Activated T-helper 1 cell treated with anti-CD3 and anti-CD28 coated beads, Interleukin-12 subunit alpha, Interleukin-12 subunit beta, Interleukin-2, Interleukin-4 antibody, amounts not matched to agents 30 ng/mL and 10 ng/mL and 1 ng/mL, durations not matched to agents 14 hours and 24 hours and 36 hours (primary cell): ENCODE measurements around the gene KRT2. TPM values are rescaled to one million over a fixed set of nuclear protein-coding genes. Genes with fewer than 3 reads are reported as not detected.
A peak's percentile ranks its signal among the peaks of the same experiment; 100 is the strongest.

ENCODE experiments used
- DNase-seq: peaks from one replicate; pipeline ENCODE4 v3.0.0; 2021; ENCODE audit warnings: low spot score
- H3K27ac Mint-ChIP-seq: one replicate; pipeline ENCODE4 v1.8.0; 2021; ENCODE audit warnings: mild to moderate bottlenecking, mixed read lengths
- H3K27me3 Mint-ChIP-seq: one replicate; pipeline ENCODE4 v1.8.0; 2022; ENCODE audit warnings: mild to moderate bottlenecking, moderate library complexity, mixed read lengths; ENCODE audit not compliant: insufficient read depth
- H3K36me3 Mint-ChIP-seq: one replicate; pipeline ENCODE4 v1.8.0; 2021; ENCODE audit warnings: low read depth, mixed read lengths
- H3K4me1 Mint-ChIP-seq: one replicate; pipeline ENCODE4 v1.8.0; 2021; ENCODE audit warnings: low read depth, mixed read lengths
- H3K4me3 Mint-ChIP-seq: one replicate; pipeline ENCODE4 v1.8.0; 2021; ENCODE audit warnings: mild to moderate bottlenecking, moderate library complexity, mixed read lengths
- H3K9me3 Mint-ChIP-seq: one replicate; pipeline ENCODE4 v1.8.0; 2021; ENCODE audit warnings: mixed read lengths
- intact Hi-C: fragments of 100-400 bp; cut with micrococcal nuclease; formaldehyde crosslinking; loops from one replicate; pipeline ENCODE4 v1.15.1; 2024
- total RNA-seq: library from RNA; stranded (reverse); gene quantifications from 2 replicates; pipeline ENCODE4 v1.2.3, GENCODE V29; 2022

Gene KRT2
- total RNA-seq = not detected in 2 replicates

DNA sequence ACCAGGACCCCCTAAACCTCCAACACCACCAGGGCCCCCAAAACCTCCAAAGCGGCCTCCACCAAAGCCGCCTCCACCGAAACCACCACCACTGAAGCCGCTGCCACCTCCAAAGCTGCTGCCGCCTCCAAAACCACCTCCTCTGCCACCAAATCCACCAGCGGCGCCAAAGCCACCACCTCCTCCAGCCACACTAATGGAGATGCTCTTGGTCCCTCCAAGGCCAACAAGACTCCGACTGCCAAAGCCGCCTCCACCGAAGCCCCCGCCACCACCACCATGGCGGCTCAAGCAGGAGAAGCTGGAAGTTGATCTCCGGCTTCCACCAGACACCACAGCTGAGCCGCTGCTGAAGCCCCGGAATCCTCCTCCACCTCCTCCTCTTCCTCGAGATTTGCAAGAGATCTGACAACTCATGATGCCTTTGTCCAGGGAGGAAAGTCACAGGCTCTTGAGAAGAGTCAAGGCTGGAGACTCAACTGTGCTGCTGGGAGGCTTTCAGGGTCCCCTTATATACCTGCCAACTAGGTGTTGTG is at the start of gene KRT2:
TSS of gene KRT2 (minus strand) at position 486 of the 536 bp plus-strand sequence. CDS start at position 417, 69 bp downstream.
- no peak within 1 kb of the TSS for H3K4me3 Mint-ChIP-seq
- intact Hi-C loops = no loop called here
- H3K27ac Mint-ChIP-seq = no peak within 1 kb of the TSS
- H3K36me3 Mint-ChIP-seq = no peaks in the 10 kb centered on the region
- DNase-seq = no peak
- H3K4me1 Mint-ChIP-seq = peaks cover 26% of the 10 kb centered on the region
- peaks cover 4% of the 10 kb centered on the region for H3K9me3 Mint-ChIP-seq
- H3K27me3 Mint-ChIP-seq = peaks cover 21% of the 10 kb centered on the region

DNA sequence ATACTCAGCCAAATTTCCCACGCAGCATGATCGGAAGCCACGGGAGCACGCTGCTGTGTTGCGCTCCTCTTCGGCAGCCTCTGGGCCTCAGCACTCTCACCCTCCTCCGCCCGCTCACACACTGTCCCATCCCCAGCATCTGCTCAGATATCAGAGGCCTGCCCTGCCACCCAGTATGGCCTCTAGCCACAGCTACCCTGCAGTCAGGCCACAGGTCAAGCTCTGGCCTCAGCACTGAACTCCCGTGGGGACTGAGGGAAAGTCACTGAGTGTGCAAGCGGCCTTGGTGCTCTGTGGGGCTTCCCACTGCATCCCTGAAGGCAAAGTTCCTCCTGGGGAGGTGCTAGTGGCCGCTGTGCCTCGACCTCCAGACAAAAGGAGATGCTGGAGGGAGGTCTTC is 49.3 kb upstream of the KRT2 start:
- intact Hi-C loops = no loop called here
- H3K4me3 Mint-ChIP-seq = no peak overlapping the region
- DNase-seq = no peak
- no peaks in the 10 kb centered on the region for H3K36me3 Mint-ChIP-seq
- no peaks in the 10 kb centered on the region for H3K4me1 Mint-ChIP-seq
- H3K27me3 Mint-ChIP-seq = peaks cover 14% of the 10 kb centered on the region
- no peaks in the 10 kb centered on the region for H3K9me3 Mint-ChIP-seq
- no peak overlapping the region for H3K27ac Mint-ChIP-seq

- Mint-ChIP-seq H3K4me1 (no peaks in the 10 kb centered on the region), H3K27ac (no peak overlapping the region), H3K27me3 (peaks cover 24% of the 10 kb centered on the region), H3K4me3 (no peak overlapping the region), H3K9me3 (no peaks in the 10 kb centered on the region), H3K36me3 (no peaks in the 10 kb centered on the region)
- DNase-seq = no peak
- intact Hi-C loops = no loop called here
Measured at GRCh38 chr12:52699960-52700359, 47.9 kb upstream of the KRT2 start.

DNA sequence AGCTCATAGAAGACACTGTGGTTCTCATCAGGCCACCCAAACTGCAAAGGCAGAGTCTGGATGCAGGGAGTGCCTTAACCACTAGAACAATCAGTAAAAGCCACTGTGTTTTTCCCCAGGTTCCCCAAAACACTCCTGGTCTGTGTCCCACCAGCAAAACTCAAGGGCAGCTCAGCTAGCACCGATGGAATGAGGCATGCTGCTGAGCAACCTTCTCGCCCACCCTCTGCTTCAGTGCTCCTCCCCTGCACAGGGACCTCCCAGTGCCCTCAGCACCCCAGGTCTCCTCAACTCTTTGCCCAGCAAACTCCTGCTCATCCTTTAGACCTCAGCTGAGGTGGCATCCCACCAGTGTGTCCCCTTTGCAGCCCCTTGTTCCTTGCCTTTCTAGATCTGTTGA is 47.4 kb upstream of the KRT2 start:
- peaks cover 26% of the 10 kb centered on the region for H3K27me3 Mint-ChIP-seq
- intact Hi-C loops = no loop called here
- H3K9me3 Mint-ChIP-seq = no peaks in the 10 kb centered on the region
- no peaks in the 10 kb centered on the region for H3K36me3 Mint-ChIP-seq
- H3K27ac Mint-ChIP-seq = no peak overlapping the region
- H3K4me1 Mint-ChIP-seq = no peaks in the 10 kb centered on the region
- no peak overlapping the region for H3K4me3 Mint-ChIP-seq
- no peak for DNase-seq

GRCh38 chr12:52698651-52699340 is 46.8 kb upstream of the KRT2 start:
- Mint-ChIP-seq H3K27me3 (peaks cover 26% of the 10 kb centered on the region), H3K4me1 (no peaks in the 10 kb centered on the region), H3K36me3 (no peaks in the 10 kb centered on the region), H3K27ac (no peak overlapping the region), H3K9me3 (no peaks in the 10 kb centered on the region), H3K4me3 (no peak overlapping the region)
- DNase-seq = no peak
- intact Hi-C loops = no loop called here

DNA sequence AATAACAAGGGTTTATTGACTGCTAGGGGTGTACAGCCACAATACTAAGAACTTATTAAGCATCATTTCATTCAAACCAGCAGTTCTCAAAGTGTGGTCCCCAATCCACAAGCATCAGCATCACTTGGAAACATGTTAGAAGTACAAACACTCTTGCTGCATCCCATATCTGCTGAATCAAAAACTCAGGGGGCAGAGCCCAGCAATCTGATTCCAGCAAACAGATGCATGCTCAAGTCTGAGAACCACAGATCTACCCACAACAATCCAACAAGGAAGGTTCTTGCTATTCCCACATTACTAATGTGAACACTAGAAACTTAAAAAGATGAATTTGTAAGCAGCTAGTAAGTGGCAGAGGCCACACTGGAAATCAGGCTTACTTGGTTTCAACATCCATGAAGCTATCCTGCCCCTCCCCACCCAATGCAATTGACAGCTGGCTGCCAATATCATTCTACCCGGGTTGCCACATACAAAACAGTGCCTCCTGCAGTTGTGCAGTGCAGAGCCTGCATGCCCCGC is 45.1 kb upstream of the KRT2 start:
- Mint-ChIP-seq H3K9me3 (no peaks in the 10 kb centered on the region), H3K36me3 (no peaks in the 10 kb centered on the region), H3K4me1 (no peaks in the 10 kb centered on the region), H3K27ac (no peak overlapping the region), H3K4me3 (no peak overlapping the region), H3K27me3 (peaks cover 35% of the 10 kb centered on the region)
- DNase-seq = no peak
- intact Hi-C loops = no loop called here

DNA sequence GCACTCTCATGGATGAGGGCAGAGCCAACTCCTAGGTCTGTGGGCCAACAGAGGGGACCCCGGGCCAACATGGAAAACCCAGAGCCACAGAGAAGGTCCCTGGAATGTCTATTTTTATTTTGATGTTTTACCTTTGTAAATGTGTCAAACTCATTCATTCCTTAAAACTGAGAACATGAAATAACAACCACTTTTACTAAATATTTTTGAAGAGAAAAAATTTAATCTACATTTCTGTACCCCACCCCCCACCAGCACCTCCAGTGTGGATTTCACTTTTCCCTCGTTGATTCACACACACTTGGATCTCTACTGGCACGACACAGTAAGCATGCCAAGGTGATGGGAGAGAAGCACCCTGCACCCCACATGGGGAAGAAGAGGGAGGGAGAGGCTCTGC is 44.6 kb upstream of the KRT2 start:
- intact Hi-C loops = no loop called here
- DNase-seq = no peak
- Mint-ChIP-seq H3K27ac (no peak overlapping the region), H3K36me3 (no peaks in the 10 kb centered on the region), H3K27me3 (peaks cover 40% of the 10 kb centered on the region), H3K9me3 (no peaks in the 10 kb centered on the region), H3K4me1 (peaks cover 4% of the 10 kb centered on the region), H3K4me3 (no peak overlapping the region)

GRCh38 chr12:52695039-52695438 is 43.0 kb upstream of the KRT2 start:
- Mint-ChIP-seq H3K4me1 (peaks cover 14% of the 10 kb centered on the region), H3K9me3 (no peaks in the 10 kb centered on the region), H3K36me3 (no peaks in the 10 kb centered on the region), H3K4me3 (no peak overlapping the region), H3K27me3 (peaks cover 46% of the 10 kb centered on the region), H3K27ac (no peak overlapping the region)
- DNase-seq = no peak
- intact Hi-C loops = no loop called here

DNA sequence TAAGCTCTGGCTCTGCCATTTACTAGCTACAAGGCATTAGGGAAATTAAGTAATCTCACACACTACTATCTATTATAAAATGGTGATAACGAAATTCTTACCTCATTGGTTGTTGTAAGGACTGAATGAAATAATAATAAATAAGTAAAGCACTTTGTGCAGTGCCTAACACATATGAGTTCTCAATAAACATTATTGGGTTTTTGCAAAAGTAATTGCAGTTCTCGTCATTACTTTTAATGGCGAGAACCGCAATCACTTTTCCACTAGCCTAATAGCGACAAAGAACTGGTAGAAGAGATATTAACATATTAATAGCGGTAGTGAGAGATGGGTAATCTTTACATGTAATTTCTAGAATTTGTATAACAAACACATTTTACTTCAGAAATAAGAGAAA is 42.1 kb upstream of the KRT2 start:
- Mint-ChIP-seq H3K27me3 (peaks cover 47% of the 10 kb centered on the region), H3K4me1 (peaks cover 14% of the 10 kb centered on the region), H3K9me3 (no peaks in the 10 kb centered on the region), H3K27ac (no peak overlapping the region), H3K36me3 (no peaks in the 10 kb centered on the region), H3K4me3 (no peak overlapping the region)
- no peak for DNase-seq
- intact Hi-C loops = loop anchor here (5.0 kb wide), 1 partner anchor 112 kb away; no protein-coding TSS in a partner anchor

DNA sequence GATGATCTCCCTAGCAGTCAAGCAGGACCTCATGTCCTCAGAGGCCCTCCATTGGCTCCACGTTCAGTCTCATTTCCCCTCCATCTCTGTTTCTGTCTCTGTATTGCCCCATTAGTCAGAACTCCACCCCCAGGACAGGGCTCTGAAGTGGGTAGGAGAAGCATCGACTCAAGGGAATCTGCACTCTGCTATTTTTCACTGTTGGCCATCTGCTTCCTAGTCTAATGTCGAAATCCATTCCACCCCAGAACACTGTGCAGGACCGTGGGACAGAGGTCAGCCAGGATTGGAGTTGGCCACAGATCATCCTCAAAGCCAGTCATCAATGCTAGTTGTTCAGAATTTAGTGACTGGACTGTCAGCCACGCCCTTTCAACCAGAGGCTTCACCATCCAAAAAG is 41.2 kb upstream of the KRT2 start:
- Mint-ChIP-seq H3K4me1 (peaks cover 14% of the 10 kb centered on the region), H3K9me3 (no peaks in the 10 kb centered on the region), H3K27me3 (peaks cover 55% of the 10 kb centered on the region), H3K36me3 (no peaks in the 10 kb centered on the region), H3K4me3 (no peak overlapping the region), H3K27ac (no peak overlapping the region)
- DNase-seq = no peak
- intact Hi-C loops = loop anchor here (5.0 kb wide), 1 partner anchor 111 kb away; no protein-coding TSS in a partner anchor

DNA sequence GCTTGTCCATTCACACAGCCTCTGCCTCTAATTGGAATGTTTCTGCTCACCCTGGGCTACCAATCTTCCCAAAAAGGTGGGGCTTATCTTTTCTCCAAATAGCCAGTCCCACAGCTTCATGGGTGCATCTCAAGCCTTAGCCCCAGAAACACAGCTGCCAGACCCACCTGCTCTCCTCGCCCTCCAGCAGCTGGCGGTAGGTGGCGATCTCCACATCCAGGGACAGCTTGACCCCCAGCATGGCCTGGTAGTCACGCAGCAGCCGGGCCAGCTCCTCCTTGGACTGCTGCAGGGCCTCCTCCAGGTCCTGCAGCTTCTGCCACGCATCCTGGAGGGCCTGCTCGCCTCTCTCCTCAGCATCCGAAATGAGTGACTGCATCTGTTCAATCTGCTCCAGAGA is 40.2 kb upstream of the KRT2 start:
- no peak overlapping the region for H3K27ac Mint-ChIP-seq
- intact Hi-C loops = loop anchor here (5.0 kb wide), 1 partner anchor 110 kb away; no protein-coding TSS in a partner anchor
- H3K9me3 Mint-ChIP-seq = no peaks in the 10 kb centered on the region
- H3K4me3 Mint-ChIP-seq = no peak overlapping the region
- peaks cover 14% of the 10 kb centered on the region for H3K4me1 Mint-ChIP-seq
- peaks cover 62% of the 10 kb centered on the region for H3K27me3 Mint-ChIP-seq
- H3K36me3 Mint-ChIP-seq = no peaks in the 10 kb centered on the region
- DNase-seq = no peak

- Mint-ChIP-seq H3K9me3 (no peaks in the 10 kb centered on the region), H3K36me3 (no peaks in the 10 kb centered on the region), H3K27me3 (peaks cover 63% of the 10 kb centered on the region), H3K27ac (no peak overlapping the region), H3K4me1 (peaks cover 14% of the 10 kb centered on the region), H3K4me3 (no peak overlapping the region)
- intact Hi-C loops = loop anchor here (5.0 kb wide), 1 partner anchor 109 kb away; no protein-coding TSS in a partner anchor
- DNase-seq = no peak
Measured at GRCh38 chr12:52691841-52692150, 39.8 kb upstream of the KRT2 start.

GRCh38 chr12:52691076-52691840 is 39.2 kb upstream of the KRT2 start:
- Mint-ChIP-seq H3K27me3 (peaks cover 61% of the 10 kb centered on the region), H3K36me3 (no peaks in the 10 kb centered on the region), H3K4me1 (peaks cover 14% of the 10 kb centered on the region), H3K9me3 (no peaks in the 10 kb centered on the region), H3K4me3 (peak overlapping the region; percentile 58), H3K27ac (no peak overlapping the region)
- intact Hi-C loops = loop anchor here (5.0 kb wide), 1 partner anchor 109 kb away; no protein-coding TSS in a partner anchor
- peak; percentile 28 for DNase-seq
